Mesangial cell (primary cell): ENCODE measurements around the gene C6orf15. TPM values are rescaled to one million over a fixed set of nuclear protein-coding genes. Genes with fewer than 3 reads are reported as not detected.

ENCODE experiments used
- total RNA-seq: library from RNA; depleted of rRNA; stranded (reverse); fragments of >200 nt; gene quantifications from 2 replicates; pipeline ENCODE4 v1.2.3, GENCODE V29; 2015

C6orf15 gene
- total RNA-seq = 0.13 and 2.0 TPM in 2 replicates

GRCh38 chr6:31112478-31112877 lies at the start of gene C6orf15:
Gene C6orf15, minus strand, starts transcription at chr6:31112575. Its CDS starts 20 bp downstream, at chr6:31112555.

GRCh38 chr6:31158140-31158862 lies 45.9 kb upstream of the C6orf15 start, which contains the start of gene TCF19:
Gene TCF19, plus strand, starts transcription at chr6:31158589. Its CDS starts 881 bp downstream, at chr6:31159470.

GRCh38 chr6:31157513-31158139 lies 45.3 kb upstream of the C6orf15 start, which contains the start of gene CCHCR1:
Gene CCHCR1, minus strand, starts transcription at chr6:31157802. Its CDS starts 202 bp downstream, at chr6:31157600.

GRCh38 chr6:31138982-31139381 lies 26.6 kb upstream of the C6orf15 start, which contains the start of gene PSORS1C2:
Gene PSORS1C2, minus strand, starts transcription at chr6:31139066. Its CDS starts 40 bp downstream, at chr6:31139026.

GRCh38 chr6:31120151-31120915 lies 8.0 kb upstream of the C6orf15 start, which contains the start of gene CDSN:
Gene CDSN, minus strand, starts transcription at chr6:31120446. Its CDS starts 27 bp downstream, at chr6:31120419.

GRCh38 chr6:31114541-31114878 lies 2.1 kb upstream of the C6orf15 start, which contains the start of gene PSORS1C1:
Gene PSORS1C1, plus strand, starts transcription at chr6:31114800. Its CDS starts 14,833 bp downstream, at chr6:31129633.

Other genes starting within 250 kb of the C6orf15 start
- 55.7 and 224 TPM in 2 replicates for gene DDR1, start 228.1 kb downstream of the C6orf15 start, total RNA-seq
- 21.0 and 27.5 TPM in 2 replicates for gene GTF2H4, start 204.4 kb downstream of the C6orf15 start, total RNA-seq
- 26.1 and 43.4 TPM in 2 replicates for gene VARS2, start 198.3 kb downstream of the C6orf15 start, total RNA-seq
- gene SFTA2, start 180.4 kb downstream of the C6orf15 start, total RNA-seq = not detected in 2 replicates
- not detected in 2 replicates for gene MUCL3, start 171.6 kb downstream of the C6orf15 start, total RNA-seq
- gene MUC21, start 128.9 kb downstream of the C6orf15 start, total RNA-seq = not detected in 2 replicates
- gene MUC22, start 102.1 kb downstream of the C6orf15 start, total RNA-seq = not detected in 2 replicates
- 0.49 and 1.4 TPM in 2 replicates for gene PSORS1C1, start 2.2 kb upstream of the C6orf15 start, total RNA-seq
- gene CDSN, start 7.9 kb upstream of the C6orf15 start, total RNA-seq = 0.25 TPM in 1 of 2 replicates, not detected in the other
- gene PSORS1C2, start 26.5 kb upstream of the C6orf15 start, total RNA-seq = not detected in 2 replicates
- gene CCHCR1, start 45.2 kb upstream of the C6orf15 start, total RNA-seq = 20.0 and 26.2 TPM in 2 replicates
- gene TCF19, start 46.0 kb upstream of the C6orf15 start, total RNA-seq = 10.9 and 61.3 TPM in 2 replicates
- 4.4 and 7.2 TPM in 2 replicates for gene POU5F1, start 58.1 kb upstream of the C6orf15 start, total RNA-seq
- 114 and 130 TPM in 2 replicates for gene HLA-C, start 159.5 kb upstream of the C6orf15 start, total RNA-seq
- 50.8 and 163 TPM in 2 replicates for gene HLA-B, start 244.6 kb upstream of the C6orf15 start, total RNA-seq